Measurements from ENCODE around the gene CD300LF.

The CD300LF gene

DNA sequence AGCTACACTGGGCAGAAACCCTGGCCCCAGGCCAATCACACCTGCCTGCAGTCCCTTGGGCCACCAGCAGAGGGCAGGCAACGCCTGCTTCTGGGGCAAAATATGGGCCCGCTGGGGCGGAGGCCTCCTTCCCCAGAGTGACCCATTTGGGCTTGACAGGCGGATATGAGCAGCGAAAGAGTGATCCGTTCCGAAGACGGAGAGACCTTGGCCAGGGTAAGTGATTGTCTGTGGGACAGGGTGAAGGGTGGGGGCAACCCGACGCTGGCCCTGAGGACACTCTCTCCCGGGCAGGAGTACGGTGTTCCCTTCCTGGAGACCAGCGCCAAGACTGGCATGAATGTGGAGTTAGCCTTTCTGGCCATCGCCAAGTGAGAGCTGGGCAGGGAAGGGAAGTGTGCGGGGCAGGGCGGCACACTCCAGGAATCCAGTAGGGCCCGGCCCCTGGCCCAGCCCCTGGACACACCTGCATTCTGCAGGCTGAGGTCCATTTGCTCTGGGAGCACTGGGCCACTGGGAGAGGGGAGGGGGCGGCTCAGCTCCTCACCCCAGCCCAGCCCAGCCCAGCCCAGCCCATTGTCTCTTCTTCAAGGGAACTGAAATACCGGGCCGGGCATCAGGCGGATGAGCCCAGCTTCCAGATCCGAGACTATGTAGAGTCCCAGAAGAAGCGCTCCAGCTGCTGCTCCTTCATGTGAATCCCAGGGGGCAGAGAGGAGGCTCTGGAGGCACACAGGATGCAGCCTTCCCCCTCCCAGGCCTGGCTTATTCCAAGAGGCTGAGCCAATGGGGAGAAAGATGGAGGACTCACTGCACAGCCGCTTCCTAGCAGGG, 32.2 kb upstream of the CD300LF start:
- Histone ChIP-seq H3K9me3 (ENCODE audit: low read length) (no peaks in the 10 kb centered on the region), H3F3A (ENCODE audit: insufficient read depth, low read length) (no peaks in the 10 kb centered on the region), H3K79me2 (ENCODE audit: insufficient read depth, low read length) (no peaks in the 10 kb centered on the region), H3K27me3 (ENCODE audit: insufficient read depth, low read length) (no peaks in the 10 kb centered on the region), H3K4me3 (ENCODE audit: low read depth, low read length, poor library complexity, severe bottlenecking) (no peak overlapping the region), H2AFZ (ENCODE audit: low read length) (no peak overlapping the region), H3K4me1 (ENCODE audit: insufficient read depth, low read length, severe bottlenecking) (peaks cover 24% of the 10 kb centered on the region), H3K4me2 (ENCODE audit: low read length) (no peak overlapping the region), H3K27ac (ENCODE audit: low read depth, low read length, poor library complexity, severe bottlenecking) (no peak overlapping the region), H3K9me2 (ENCODE audit: low read depth, low read length) (no peaks in the 10 kb centered on the region), H3K9ac (ENCODE audit: low read length) (no peak overlapping the region), H3K36me3 (ENCODE audit: insufficient read depth, low read length) (no peaks in the 10 kb centered on the region), H4K20me1 (ENCODE audit: insufficient read depth, low read length) (no peaks in the 10 kb centered on the region)
- TF ChIP-seq, protein P1, sequence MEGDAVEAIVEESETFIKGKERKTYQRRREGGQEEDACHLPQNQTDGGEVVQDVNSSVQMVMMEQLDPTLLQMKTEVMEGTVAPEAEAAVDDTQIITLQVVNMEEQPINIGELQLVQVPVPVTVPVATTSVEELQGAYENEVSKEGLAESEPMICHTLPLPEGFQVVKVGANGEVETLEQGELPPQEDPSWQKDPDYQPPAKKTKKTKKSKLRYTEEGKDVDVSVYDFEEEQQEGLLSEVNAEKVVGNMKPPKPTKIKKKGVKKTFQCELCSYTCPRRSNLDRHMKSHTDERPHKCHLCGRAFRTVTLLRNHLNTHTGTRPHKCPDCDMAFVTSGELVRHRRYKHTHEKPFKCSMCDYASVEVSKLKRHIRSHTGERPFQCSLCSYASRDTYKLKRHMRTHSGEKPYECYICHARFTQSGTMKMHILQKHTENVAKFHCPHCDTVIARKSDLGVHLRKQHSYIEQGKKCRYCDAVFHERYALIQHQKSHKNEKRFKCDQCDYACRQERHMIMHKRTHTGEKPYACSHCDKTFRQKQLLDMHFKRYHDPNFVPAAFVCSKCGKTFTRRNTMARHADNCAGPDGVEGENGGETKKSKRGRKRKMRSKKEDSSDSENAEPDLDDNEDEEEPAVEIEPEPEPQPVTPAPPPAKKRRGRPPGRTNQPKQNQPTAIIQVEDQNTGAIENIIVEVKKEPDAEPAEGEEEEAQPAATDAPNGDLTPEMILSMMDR (IDR thresholded peaks at IDR 0.05; ENCODE audit: low read length) = peak; percentile 98
- no peak for TF ChIP-seq EZH2 (IDR thresholded peaks at IDR 0.05; ENCODE audit: borderline replicate concordance, low read length)

DNA sequence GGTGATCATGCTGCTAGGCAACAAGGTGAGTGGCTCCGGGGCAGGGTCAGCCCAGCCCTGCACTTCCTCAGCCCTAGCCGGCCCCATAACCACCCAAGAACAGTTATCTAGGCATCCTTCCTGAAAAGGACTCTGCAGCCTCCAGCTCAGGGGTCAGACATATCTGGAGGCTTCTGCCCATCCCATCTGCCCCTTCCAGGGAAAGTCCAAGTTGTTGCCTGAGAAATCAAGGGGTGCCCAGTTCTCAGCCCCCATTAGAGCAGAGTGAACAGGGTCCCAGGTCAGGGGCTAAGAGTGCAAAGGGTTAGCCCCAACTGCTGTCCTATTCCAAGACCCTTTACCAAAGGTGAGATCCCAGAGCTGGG, 31.6 kb upstream of the CD300LF start:
- no peaks in the 10 kb centered on the region for H3K79me2 ChIP-seq (ENCODE audit: insufficient read depth, low read length)
- H3K4me2 ChIP-seq (ENCODE audit: low read length) = no peak overlapping the region
- H3K9me3 ChIP-seq (ENCODE audit: low read length) = no peaks in the 10 kb centered on the region
- TF ChIP-seq EZH2 (IDR thresholded peaks at IDR 0.05; ENCODE audit: borderline replicate concordance, low read length) = no peak
- TF ChIP-seq, protein P1 (IDR thresholded peaks at IDR 0.05; ENCODE audit: low read length) = no peak
- H3K4me3 ChIP-seq (ENCODE audit: low read depth, low read length, poor library complexity, severe bottlenecking) = no peak overlapping the region
- H3K9ac ChIP-seq (ENCODE audit: low read length) = no peak overlapping the region
- no peak overlapping the region for H2AFZ ChIP-seq (ENCODE audit: low read length)
- no peak overlapping the region for H3K27ac ChIP-seq (ENCODE audit: low read depth, low read length, poor library complexity, severe bottlenecking)
- no peaks in the 10 kb centered on the region for H4K20me1 ChIP-seq (ENCODE audit: insufficient read depth, low read length)
- no peaks in the 10 kb centered on the region for H3F3A ChIP-seq (ENCODE audit: insufficient read depth, low read length)
- H3K36me3 ChIP-seq (ENCODE audit: insufficient read depth, low read length) = no peaks in the 10 kb centered on the region
- no peaks in the 10 kb centered on the region for H3K9me2 ChIP-seq (ENCODE audit: low read depth, low read length)
- H3K27me3 ChIP-seq (ENCODE audit: insufficient read depth, low read length) = no peaks in the 10 kb centered on the region
- H3K4me1 ChIP-seq (ENCODE audit: insufficient read depth, low read length, severe bottlenecking) = peaks cover 18% of the 10 kb centered on the region

DNA sequence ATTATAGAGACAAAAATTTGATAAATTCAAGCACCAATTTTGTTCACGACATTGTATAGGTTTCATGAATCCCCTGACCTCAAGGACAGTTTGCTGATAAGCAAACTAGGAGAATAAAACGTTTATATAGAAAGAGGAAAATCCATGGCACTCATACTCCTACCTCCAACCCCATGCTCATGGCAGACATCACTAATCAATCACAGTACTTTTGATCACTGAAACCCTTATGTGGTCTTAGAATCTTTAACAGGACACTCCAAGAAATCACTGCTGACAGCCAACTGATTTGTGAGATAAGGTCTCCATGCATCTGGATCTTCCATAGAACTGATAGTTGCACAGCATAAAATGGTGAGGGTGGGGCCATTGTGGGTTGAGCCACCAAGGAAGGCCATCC, 31.0 kb upstream of the CD300LF start:
- H3K9ac ChIP-seq (ENCODE audit: low read length) = no peak overlapping the region
- H2AFZ ChIP-seq (ENCODE audit: low read length) = no peak overlapping the region
- H3K4me1 ChIP-seq (ENCODE audit: insufficient read depth, low read length, severe bottlenecking) = peaks cover 16% of the 10 kb centered on the region
- no peak overlapping the region for H3K4me3 ChIP-seq (ENCODE audit: low read depth, low read length, poor library complexity, severe bottlenecking)
- no peaks in the 10 kb centered on the region for H3K9me3 ChIP-seq (ENCODE audit: low read length)
- no peak overlapping the region for H3K27ac ChIP-seq (ENCODE audit: low read depth, low read length, poor library complexity, severe bottlenecking)
- no peaks in the 10 kb centered on the region for H4K20me1 ChIP-seq (ENCODE audit: insufficient read depth, low read length)
- no peak for TF ChIP-seq EZH2 (IDR thresholded peaks at IDR 0.05; ENCODE audit: borderline replicate concordance, low read length)
- TF ChIP-seq, protein P1 (IDR thresholded peaks at IDR 0.05; ENCODE audit: low read length) = no peak
- H3K4me2 ChIP-seq (ENCODE audit: low read length) = no peak overlapping the region
- no peaks in the 10 kb centered on the region for H3K9me2 ChIP-seq (ENCODE audit: low read depth, low read length)
- no peaks in the 10 kb centered on the region for H3K36me3 ChIP-seq (ENCODE audit: insufficient read depth, low read length)
- H3K27me3 ChIP-seq (ENCODE audit: insufficient read depth, low read length) = no peaks in the 10 kb centered on the region; the same call in 1 of the 2 replicates
- H3K79me2 ChIP-seq (ENCODE audit: insufficient read depth, low read length) = no peaks in the 10 kb centered on the region
- no peaks in the 10 kb centered on the region for H3F3A ChIP-seq (ENCODE audit: insufficient read depth, low read length)

Measured in OCI-LY1 (cell line).